A549 (cell line): Measurements from ENCODE around the gene BCL3.

Experiments used
- EP300 ChIP-seq, 2 experiments: fragments of >200 bp; sonication (Bioruptor Twin); formaldehyde crosslinking; IDR thresholded peaks; 2 replicates in 1 of 2; 3 replicates in 1 of 2; pipeline ENCODE4 v1.6.1; 2016 to 2017
- FOSL2 ChIP-seq, 2 experiments: fragments of 450-650 bp in 1 of 2; fragments of >200 bp in 1 of 2; sonication (Bioruptor Twin) in 1 of 2; formaldehyde crosslinking; IDR thresholded peaks; 2 replicates each; pipeline versions ENCODE4 v1.5.0 to v1.6.1; 2016 to 2020; ENCODE audit warnings: mild to moderate bottlenecking in 1 of 2, moderate library complexity in 1 of 2
- KDM1A ChIP-seq: fragments of 200-600 bp; sonication (generic); IDR thresholded peaks from 2 replicates; pipeline ENCODE4 v1.6.1; 2016; ENCODE audit warnings: low read depth, mild to moderate bottlenecking

- no peak for TF ChIP-seq EP300 (IDR thresholded peaks at IDR 0.05)
- no peak for TF ChIP-seq KDM1A
- TF ChIP-seq FOSL2 (IDR thresholded peaks at IDR 0.05): no peak
- no peak for TF ChIP-seq FOSL2 (CRISPR knock-in tag; IDR thresholded peaks at IDR 0.05)
Observed at GRCh38 chr19:44803442-44804428, 55.2 kb downstream of the BCL3 start.
